SW480 (cell line): ENCODE data around the gene SMG5.

Source experiments
- DNase-seq: peaks from one replicate; pipeline ENCODE4 v3.0.0-alpha.2; 2016; ENCODE audit warnings: low spot score

The SMG5 gene

GRCh38 chr1:156279837-156280236, 2.8 kb downstream of the SMG5 start:
- no peak for DNase-seq

- no peak for DNase-seq
Observed at GRCh38 chr1:156276966-156277381, 5.7 kb downstream of the SMG5 start.

- no peak for DNase-seq
Observed at GRCh38 chr1:156276532-156276931, 6.1 kb downstream of the SMG5 start.

GRCh38 chr1:156270314-156270713, 12.3 kb downstream of the SMG5 start:
- no peak for DNase-seq

GRCh38 chr1:156268336-156268735, 14.3 kb downstream of the SMG5 start:
- DNase-seq = no peak

- DNase-seq = no peak
Observed at GRCh38 chr1:156266051-156266450, 16.6 kb downstream of the SMG5 start.

- DNase-seq = no peak
Observed at GRCh38 chr1:156263288-156263655, 19.4 kb downstream of the SMG5 start.

- DNase-seq = peak; percentile 51
Observed at GRCh38 chr1:156262461-156263287, 20.0 kb downstream of the SMG5 start.

- peak; percentile 78 for DNase-seq
Observed at GRCh38 chr1:156260896-156261295, 21.7 kb downstream of the SMG5 start.

- no peak for DNase-seq
Observed at GRCh38 chr1:156259805-156260204, 22.8 kb downstream of the SMG5 start.

GRCh38 chr1:156258859-156259258, 23.8 kb downstream of the SMG5 start:
- DNase-seq = no peak

- DNase-seq = no peak
Observed at GRCh38 chr1:156257711-156258110, 24.9 kb downstream of the SMG5 start.

- DNase-seq = no peak
Observed at GRCh38 chr1:156253634-156254033, 29.0 kb downstream of the SMG5 start.

- DNase-seq = no peak
Observed at GRCh38 chr1:156251527-156251926, 31.1 kb downstream of the SMG5 start.

- no peak for DNase-seq
Observed at GRCh38 chr1:156249593-156249992, 33.0 kb downstream of the SMG5 start.

GRCh38 chr1:156248323-156248683, 34.3 kb downstream of the SMG5 start:
- no peak for DNase-seq

- DNase-seq = peak; percentile 51
Observed at GRCh38 chr1:156247460-156248322, 34.9 kb downstream of the SMG5 start, which contains the start of gene PAQR6. PAQR6 (minus strand) TSS chr1:156248056; CDS start chr1:156246731, 1,325 bp downstream.

GRCh38 chr1:156246781-156247459, 35.7 kb downstream of the SMG5 start:
- no peak for DNase-seq

- DNase-seq = no peak
Observed at GRCh38 chr1:156246241-156246780, 36.3 kb downstream of the SMG5 start.

- peak; percentile 54 for DNase-seq
Observed at GRCh38 chr1:156245451-156246232, 37.0 kb downstream of the SMG5 start.

- DNase-seq = no peak
Observed at GRCh38 chr1:156244712-156245111, 37.9 kb downstream of the SMG5 start.
